Right cardiac atrium (tissue), 5 donors: ENCODE measurements around the gene CNTRL. TPM values are rescaled to one million over a fixed set of nuclear protein-coding genes. Genes with fewer than 3 reads are reported as not detected.
A peak's percentile ranks its signal among the peaks of the same experiment; 100 is the strongest.

Experiments
- ATAC-seq, 2 donors: fragments of 200-7000 bp; cut with Tn5 transposase; one replicate each; pipeline versions ENCODE4 v1.8.0 to v1.9.1; 2020; ENCODE audit warnings: moderate library complexity in 2 of 2, mild to moderate bottlenecking in 1 of 2
- DNase-seq, 3 donors: peaks; one replicate each; pipeline ENCODE4 v3.0.0-alpha.2; 2020
- H3K27ac ChIP-seq: one replicate; pipeline ENCODE4 v1.5.1; 2013; ENCODE audit warnings: mild to moderate bottlenecking, low read length, control low read depth, moderate library complexity
- H3K27me3 ChIP-seq: one replicate; pipeline ENCODE4 v1.6.1; 2013; ENCODE audit not compliant: control insufficient read depth, insufficient read depth
- H3K4me1 ChIP-seq: one replicate; pipeline ENCODE4 v1.6.1; 2013; ENCODE audit warnings: low read length; ENCODE audit not compliant: control insufficient read depth, insufficient read depth
- H3K4me3 ChIP-seq: one replicate; pipeline ENCODE4 v1.5.1; 2013; ENCODE audit warnings: low read length, control low read depth
- H3K9me3 ChIP-seq: one replicate; pipeline ENCODE4 v1.6.1; 2013; ENCODE audit warnings: low read length; ENCODE audit not compliant: control insufficient read depth
- WGBS: extraction: QIAGEN DNeasy Blood & Tissue Kit; methylation state at CpG from one replicate; pipeline ENCODE4 v1.1.7; 2013; 5-methylcytosine and 5-hydroxymethylcytosine counted together
- intact Hi-C, 4 donors: fragments of 100-400 bp; cut with DNase I; formaldehyde crosslinking; loops; one replicate each; pipeline versions ENCODE4 v1.11.0 to v1.14.0; 2022 to 2023
- polyA plus RNA-seq: library from polyadenylated mRNA; stranded (reverse); fragments of 200-250 nt; gene quantifications from one replicate; pipeline ENCODE4 v1.2.3, GENCODE V29; 2013
- total RNA-seq, 4 donors: library from RNA; stranded (reverse); fragmentation: NEBNext Ultra II Directional; extraction: Animal tissue kit (Norgen Biotek cat#: 25700); gene quantifications; one replicate each; pipeline ENCODE4 v1.2.1, GENCODE V29; 2021
- donor health status: healthy with polysubstance abuse.
- donor health status: DM: no; HTN: yes; CAD: no.
- donor health status: DM: no; HTN: no; CAD: no.
- donor health status: DM: no; HTN: yes; CAD: no; lungs with severe emphysema.
- donor health status: DM: yes; HTN: yes; CAD: no.

The CNTRL gene
- total and polyA plus RNA-seq, 5 donors = 3.4 to 6.4 (median 5.4) TPM

DNA sequence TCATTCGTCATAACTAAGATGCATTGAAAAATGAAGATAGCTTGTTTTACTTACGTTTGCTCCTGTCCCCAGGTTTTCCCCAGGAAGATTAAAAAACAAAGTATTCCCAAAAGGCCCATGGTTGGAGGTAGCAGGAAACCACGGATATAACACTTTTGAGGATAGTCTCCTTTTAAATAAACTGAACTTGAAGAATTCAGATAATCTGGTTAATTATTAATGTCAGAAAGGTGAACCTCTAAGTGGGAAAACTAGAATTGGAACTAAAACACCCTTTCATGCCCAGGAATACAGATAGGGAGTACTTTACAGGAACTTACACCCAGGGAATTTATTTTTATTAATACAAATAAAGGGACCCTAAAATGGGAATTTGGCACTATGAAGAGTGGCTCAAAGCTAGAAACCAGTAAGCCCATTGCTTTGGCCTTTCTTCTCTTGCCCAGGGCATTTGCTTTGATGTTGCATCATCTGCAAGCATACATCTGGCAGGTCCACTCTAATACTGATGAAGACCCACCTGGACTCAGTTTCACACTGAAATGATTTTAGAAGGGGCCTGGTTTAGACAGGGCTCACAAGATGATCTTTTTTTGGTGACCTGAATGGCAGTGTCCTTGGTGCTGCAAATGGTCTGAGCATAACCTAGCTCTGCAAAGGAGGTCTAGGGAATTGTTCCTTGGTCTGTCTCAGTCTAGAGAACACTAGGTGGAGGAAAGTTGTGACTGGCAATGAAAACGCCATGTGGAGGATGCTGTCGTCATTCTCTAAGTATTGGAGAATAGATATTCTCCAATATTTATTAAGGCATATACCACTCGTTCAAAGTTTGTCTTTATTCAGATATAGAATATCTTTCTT, 24.4 kb upstream of the CNTRL start, which contains the start of gene C5:
Gene C5 (minus strand): TSS at position 148 of the 861 bp plus-strand sequence. CDS start 29 bp downstream, at position 119.
- intact Hi-C loops = loop anchor here in 1 of 4 donors (10.0 kb wide), 1 partner anchor 66 kb away; no protein-coding TSS in a partner anchor
- Histone ChIP-seq H3K4me1 (no peaks in the 10 kb centered on the region), H3K27me3 (no peaks in the 10 kb centered on the region), H3K27ac (no peak within 1 kb of the TSS), H3K9me3 (no peaks in the 10 kb centered on the region), H3K4me3 (no peak within 1 kb of the TSS)
- ATAC-seq (no peak), DNase-seq (no peak)
- 83% methylated on average over 6 of the region's 6 CpGs for WGBS

DNA sequence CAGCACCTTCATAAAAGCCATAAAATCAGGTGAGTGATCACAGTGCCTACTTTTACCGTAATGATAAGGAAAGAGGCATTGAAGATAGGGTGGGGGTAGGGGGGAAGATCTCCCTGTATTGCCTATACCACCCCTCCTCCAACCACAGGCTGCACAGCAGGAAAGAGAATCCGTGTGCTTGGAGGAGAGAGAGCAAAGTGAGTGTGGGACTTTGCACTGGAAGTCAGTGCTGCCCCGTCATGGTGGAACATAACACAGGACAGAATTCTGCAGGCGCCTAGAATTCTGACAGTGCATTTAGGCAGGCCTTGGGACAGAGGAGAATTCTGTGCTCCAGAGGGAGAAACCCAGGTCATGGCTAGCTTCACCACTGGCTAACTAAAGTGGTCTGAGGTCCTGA, 21.2 kb upstream of the CNTRL start:
- DNase-seq = no peak
- Histone ChIP-seq H3K4me3 (no peak overlapping the region), H3K4me1 (no peaks in the 10 kb centered on the region), H3K9me3 (no peaks in the 10 kb centered on the region), H3K27me3 (no peaks in the 10 kb centered on the region), H3K27ac (no peak overlapping the region)
- intact Hi-C loops = loop anchor here in 1 of 4 donors (10.0 kb wide), 1 partner anchor 69 kb away; no protein-coding TSS in a partner anchor
- WGBS = 75% methylated on average over 4 of the region's 4 CpGs
- no peak for ATAC-seq

DNA sequence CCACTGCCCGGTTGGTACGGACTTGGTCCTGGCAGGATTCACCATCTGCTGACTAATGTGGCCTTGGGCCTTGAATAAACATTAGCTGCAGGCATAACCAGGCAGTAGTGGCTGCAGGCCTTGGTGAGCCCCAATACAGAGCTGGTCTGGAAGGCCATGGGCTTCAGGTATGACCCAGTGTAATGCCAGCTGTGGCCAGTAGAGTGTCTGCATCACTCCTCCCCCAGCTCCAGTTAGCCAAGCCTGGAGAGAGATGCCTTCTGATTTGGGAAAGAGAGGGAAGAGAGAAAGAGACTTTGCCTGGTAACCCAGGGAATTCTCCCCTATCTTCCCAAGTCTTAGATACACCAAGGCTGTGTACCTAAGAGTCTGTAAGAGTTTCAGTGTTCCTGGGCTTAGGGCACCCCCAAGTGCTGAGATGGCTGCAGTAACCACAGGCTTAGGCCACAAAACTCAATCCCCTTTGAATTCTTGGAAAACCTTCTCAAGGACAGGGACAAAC, 19.1 kb upstream of the CNTRL start:
- DNase-seq (no peak), ATAC-seq (no peak)
- no peak overlapping the region for H3K27ac ChIP-seq
- H3K4me3 ChIP-seq = no peak overlapping the region
- no peaks in the 10 kb centered on the region for H3K9me3 ChIP-seq
- H3K4me1 ChIP-seq = no peaks in the 10 kb centered on the region
- no peaks in the 10 kb centered on the region for H3K27me3 ChIP-seq
- intact Hi-C loops = loop anchor here in 2 of 4 donors (5.0 to 10.0 kb wide), 2 partner anchors 71 to 73 kb away; no protein-coding TSS in a partner anchor
- WGBS = 82% methylated on average over 2 of the region's 2 CpGs

DNA sequence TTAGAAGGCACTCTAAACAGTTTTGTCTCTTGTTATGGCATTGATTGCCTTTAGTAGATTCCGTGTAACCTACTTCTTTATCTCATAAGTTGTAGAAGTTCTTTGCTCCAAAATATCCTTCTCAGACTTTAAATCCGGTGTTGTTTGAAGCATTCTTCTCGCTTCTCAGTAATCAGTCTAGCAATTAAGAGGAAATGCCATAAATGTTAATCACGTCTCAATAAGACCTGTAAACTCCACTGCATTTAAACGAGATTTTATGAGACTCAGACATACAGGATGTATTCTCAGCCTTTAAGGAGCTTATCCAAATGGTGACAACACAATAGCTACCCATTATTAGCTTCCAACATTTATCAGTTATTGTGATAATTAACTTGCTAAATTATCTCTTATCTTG, 16.9 kb upstream of the CNTRL start:
- no peak for ATAC-seq
- intact Hi-C loops = loop anchor here in 2 of 4 donors (5.0 to 10.0 kb wide), 2 partner anchors 73 to 76 kb away; no protein-coding TSS in a partner anchor
- no peaks in the 10 kb centered on the region for H3K27me3 ChIP-seq

DNA sequence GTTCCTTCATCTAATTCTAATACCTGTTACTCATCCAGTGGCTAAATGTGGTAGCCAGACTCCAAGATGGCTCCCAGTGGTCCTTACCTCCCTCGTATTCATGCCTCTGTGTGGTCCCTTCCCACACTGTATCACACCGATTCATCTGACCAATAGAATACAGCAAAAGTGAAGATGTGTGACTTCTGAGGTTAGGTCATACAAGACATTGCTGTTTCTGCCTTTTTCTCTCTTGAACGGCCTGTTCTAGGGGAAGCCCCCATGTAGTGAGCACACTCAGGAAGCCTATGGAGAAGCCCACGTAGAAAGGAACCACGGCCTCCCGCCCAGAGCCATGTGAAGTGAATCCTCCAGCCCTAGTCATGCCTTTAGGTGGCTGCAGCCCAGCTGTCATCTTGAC, 15.2 kb upstream of the CNTRL start:
- no peak overlapping the region for H3K4me3 ChIP-seq
- intact Hi-C loops = loop anchor here in 2 of 4 donors (5.0 to 10.0 kb wide), 2 partner anchors 75 to 77 kb away; no protein-coding TSS in a partner anchor
- 83% methylated on average over 6 of the region's 6 CpGs for WGBS
- DNase-seq (no peak), ATAC-seq (no peak)
- no peaks in the 10 kb centered on the region for H3K4me1 ChIP-seq
- H3K27me3 ChIP-seq = no peaks in the 10 kb centered on the region
- no peaks in the 10 kb centered on the region for H3K9me3 ChIP-seq
- no peak overlapping the region for H3K27ac ChIP-seq

More for the DNA sequence above, 16.9 kb upstream of the CNTRL start:
- Histone ChIP-seq H3K4me3 (no peak overlapping the region), H3K4me1 (no peaks in the 10 kb centered on the region), H3K9me3 (no peaks in the 10 kb centered on the region), H3K27ac (no peak overlapping the region)
- 82% methylated on average over 5 of the region's 5 CpGs for WGBS
- no peak for DNase-seq

DNA sequence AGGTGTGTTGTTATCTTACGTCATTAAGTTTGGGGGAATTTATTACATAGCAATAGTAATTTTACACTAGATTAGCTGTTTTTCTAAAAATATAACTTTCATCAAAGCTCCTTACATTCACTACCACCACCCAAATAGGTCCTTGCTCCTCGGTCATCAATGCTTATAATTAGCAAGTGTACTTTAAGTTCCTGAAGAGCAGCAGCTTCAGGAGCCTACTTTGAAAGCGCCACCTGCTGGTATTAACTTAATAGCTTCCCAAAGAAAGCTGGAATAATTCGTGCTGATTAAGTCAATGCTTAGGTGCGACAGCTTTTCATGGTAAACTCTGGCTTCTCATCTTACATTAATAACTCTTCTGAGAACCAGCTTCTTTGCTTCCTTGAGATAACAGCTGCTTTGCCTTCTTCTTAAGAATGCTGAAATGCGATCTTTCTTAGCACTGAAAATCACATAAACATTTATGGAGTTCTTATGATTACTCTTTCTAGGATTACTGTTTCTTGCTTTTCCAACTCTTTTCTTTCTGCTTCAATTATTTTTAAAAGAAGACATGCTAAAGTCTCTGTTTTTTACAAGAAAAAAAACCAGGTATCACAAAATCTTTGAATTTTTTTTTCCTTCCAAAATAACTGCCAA, 14.6 kb upstream of the CNTRL start:
- Histone ChIP-seq H3K27me3 (no peaks in the 10 kb centered on the region), H3K9me3 (no peaks in the 10 kb centered on the region), H3K4me3 (no peak overlapping the region), H3K27ac (no peak overlapping the region), H3K4me1 (no peaks in the 10 kb centered on the region)
- ATAC-seq = peak in 1 of 2 donors; percentile 48
- 21% methylated on average over 6 of the region's 6 CpGs for WGBS
- intact Hi-C loops = loop anchor here (5.0 to 10.0 kb wide), 4 partner anchors 55 to 303 kb away; no protein-coding TSS in a partner anchor
- no peak for DNase-seq

DNA sequence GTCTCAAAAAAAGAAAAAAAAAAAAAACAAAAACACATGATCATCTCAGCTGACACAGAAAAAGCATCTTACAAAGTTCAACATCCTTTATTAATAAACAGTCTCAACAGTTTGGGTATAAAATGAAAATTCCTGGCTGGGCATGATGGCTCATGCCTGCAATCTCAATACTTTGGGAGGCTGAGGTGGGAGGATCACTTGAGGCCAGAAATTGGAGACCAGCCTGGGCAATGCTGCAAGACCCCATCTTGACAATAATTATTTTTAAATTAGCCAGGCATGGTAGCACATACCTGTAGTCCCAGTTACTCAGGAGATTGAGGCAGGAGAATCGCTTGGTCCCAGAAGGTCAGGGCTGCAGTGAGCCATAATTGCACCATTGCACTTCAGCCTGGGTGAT, 7.9 kb upstream of the CNTRL start:
- H3K27me3 ChIP-seq = no peaks in the 10 kb centered on the region
- 98% methylated on average over 1 of the region's 1 CpG for WGBS
- H3K27ac ChIP-seq = no peak overlapping the region
- no peaks in the 10 kb centered on the region for H3K4me1 ChIP-seq
- ATAC-seq (no peak), DNase-seq (no peak)
- no peaks in the 10 kb centered on the region for H3K9me3 ChIP-seq
- H3K4me3 ChIP-seq = no peak overlapping the region
- intact Hi-C loops = loop anchor here in 1 of 4 donors (10.0 kb wide), 1 partner anchor 62 kb away; no protein-coding TSS in a partner anchor

DNA sequence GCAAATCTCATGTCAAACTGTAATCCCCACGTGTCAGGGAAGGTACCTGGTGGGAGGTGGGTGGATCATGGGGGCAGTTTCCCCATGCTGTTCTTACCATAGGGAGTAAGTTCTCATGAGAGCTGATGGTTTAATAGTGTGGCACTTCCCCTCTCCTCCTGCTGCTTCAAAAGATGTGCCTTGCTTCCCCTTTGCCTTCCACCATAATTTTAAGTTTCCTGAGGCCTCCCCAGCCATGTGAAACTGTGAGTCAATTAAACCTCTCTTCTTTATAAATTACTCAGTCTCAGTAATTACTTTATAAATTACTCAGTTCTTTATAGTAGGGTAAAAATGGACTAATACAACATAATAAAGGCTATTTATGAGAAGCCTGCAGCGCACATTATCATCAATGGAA, 7.1 kb upstream of the CNTRL start:
- intact Hi-C loops = loop anchor here in 1 of 4 donors (10.0 kb wide), 1 partner anchor 63 kb away; no protein-coding TSS in a partner anchor
- WGBS = 80% methylated on average over 2 of the region's 2 CpGs
- H3K27ac ChIP-seq = no peak overlapping the region
- DNase-seq = no peak
- H3K4me3 ChIP-seq = no peak overlapping the region
- no peaks in the 10 kb centered on the region for H3K9me3 ChIP-seq
- H3K27me3 ChIP-seq = no peaks in the 10 kb centered on the region
- H3K4me1 ChIP-seq = no peaks in the 10 kb centered on the region
- no peak for ATAC-seq

DNA sequence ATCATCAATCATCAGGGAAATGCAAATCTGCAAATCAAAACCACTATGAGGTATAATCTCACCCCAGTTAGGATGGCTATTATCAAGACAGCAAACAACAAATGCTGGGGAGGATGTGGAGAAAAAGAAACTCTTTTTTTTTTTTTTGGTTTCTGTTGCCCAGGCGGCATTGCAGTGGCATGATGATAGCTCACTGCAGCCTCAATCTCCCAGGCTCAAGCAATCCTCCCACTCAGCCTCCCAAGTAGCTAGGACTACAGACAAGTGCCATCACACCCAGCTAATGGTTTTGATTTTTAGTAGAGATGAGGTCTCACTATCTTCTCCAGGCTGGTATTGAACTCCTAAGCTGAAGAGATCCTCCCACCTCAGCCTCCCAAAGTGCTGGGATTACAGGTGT, 5.4 kb upstream of the CNTRL start:
- intact Hi-C loops = loop anchor here in 1 of 4 donors (10.0 kb wide), 1 partner anchor 65 kb away; no protein-coding TSS in a partner anchor
- Histone ChIP-seq H3K27ac (no peak overlapping the region), H3K4me3 (no peak overlapping the region), H3K27me3 (no peaks in the 10 kb centered on the region), H3K4me1 (no peaks in the 10 kb centered on the region), H3K9me3 (no peaks in the 10 kb centered on the region)
- no peak for ATAC-seq
- WGBS = 96% methylated on average over 1 of the region's 1 CpG
- no peak for DNase-seq

DNA sequence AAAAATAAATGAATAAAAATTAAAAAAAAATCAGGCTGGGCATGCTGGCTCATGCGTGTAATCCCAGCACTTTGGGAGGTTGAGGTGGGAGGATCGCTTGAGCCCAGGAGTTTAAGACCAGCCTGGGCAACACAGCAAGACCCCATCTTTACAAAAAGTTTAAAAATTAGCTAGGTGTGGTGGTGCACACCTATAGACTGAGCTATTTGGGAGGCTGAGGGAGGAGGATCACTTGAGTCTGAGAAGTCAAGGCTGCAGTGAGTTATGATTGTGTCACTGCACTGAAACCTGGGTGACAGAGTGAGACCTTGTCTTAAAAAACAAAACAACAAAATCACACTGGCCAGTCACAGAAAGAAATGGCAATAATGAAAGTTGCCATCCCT, 3.4 kb upstream of the CNTRL start:
- peak overlapping the region; percentile 25 for H3K27ac ChIP-seq
- no peaks in the 10 kb centered on the region for H3K4me1 ChIP-seq
- H3K4me3 ChIP-seq = peak overlapping the region; percentile 47
- 98% methylated on average over 2 of the region's 2 CpGs for WGBS
- ATAC-seq (no peak), DNase-seq (no peak)
- no peaks in the 10 kb centered on the region for H3K27me3 ChIP-seq
- no peaks in the 10 kb centered on the region for H3K9me3 ChIP-seq
- intact Hi-C loops = no loop called here
